Cardiac fibroblast (primary cell): ENCODE measurements around the gene NTRK2.

ENCODE experiments used
- DNase-seq, 2 donors: peaks; one replicate each; pipeline versions ENCODE4 v3.0.0 to v3.0.0-alpha.2; 2010; ENCODE audit warnings: low read depth in 2 of 2
- H3K4me3 ChIP-seq, 2 donors: replicated peaks in 1 of 2; 1 replicate in 1 of 2; 2 replicates in 1 of 2; pipeline ENCODE4 v1.5.1; 2011; ENCODE audit warnings: low read depth in 2 of 2, low read length in 2 of 2, mild to moderate bottlenecking in 2 of 2, moderate library complexity in 1 of 2
- CTCF ChIP-seq: IDR thresholded peaks from one replicate; pipeline ENCODE4 v1.5.1; 2011; ENCODE audit warnings: low read depth, mild to moderate bottlenecking, low read length, inconsistent platforms

NTRK2 gene

GRCh38 chr9:84668196-84669012 lies 1.1 kb upstream of the NTRK2 start:
- TF ChIP-seq CTCF: peak; percentile 15
- H3K4me3 ChIP-seq: peak overlapping the region; percentile 38 to 46
- peak; percentile 58 to 61 for DNase-seq

DNA sequence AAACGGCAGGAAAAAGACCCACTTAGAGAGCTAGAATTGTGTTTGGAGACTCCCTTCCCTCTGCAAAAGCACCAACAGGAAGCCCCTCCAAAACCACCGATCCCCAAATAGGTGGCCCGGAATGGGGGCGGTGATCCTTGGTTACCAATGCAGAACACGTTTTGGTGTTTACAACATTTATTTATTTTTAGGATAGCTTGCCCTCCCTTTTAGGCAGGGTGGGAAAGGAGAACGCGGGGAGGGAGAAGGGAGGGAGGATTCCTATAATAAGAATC lies 579 bp upstream of the NTRK2 start:
- H3K4me3 ChIP-seq: peak overlapping the region; percentile 32 to 38
- TF ChIP-seq CTCF: no peak
- DNase-seq: no peak

GRCh38 chr9:84670138-84671041 lies 861 bp downstream of the NTRK2 start:
- no peak for DNase-seq
- no peak for TF ChIP-seq CTCF
- no peak overlapping the region for H3K4me3 ChIP-seq

GRCh38 chr9:84671586-84672521 lies 2.3 kb downstream of the NTRK2 start:
- no peak overlapping the region for H3K4me3 ChIP-seq
- no peak for TF ChIP-seq CTCF
- no peak for DNase-seq

DNA sequence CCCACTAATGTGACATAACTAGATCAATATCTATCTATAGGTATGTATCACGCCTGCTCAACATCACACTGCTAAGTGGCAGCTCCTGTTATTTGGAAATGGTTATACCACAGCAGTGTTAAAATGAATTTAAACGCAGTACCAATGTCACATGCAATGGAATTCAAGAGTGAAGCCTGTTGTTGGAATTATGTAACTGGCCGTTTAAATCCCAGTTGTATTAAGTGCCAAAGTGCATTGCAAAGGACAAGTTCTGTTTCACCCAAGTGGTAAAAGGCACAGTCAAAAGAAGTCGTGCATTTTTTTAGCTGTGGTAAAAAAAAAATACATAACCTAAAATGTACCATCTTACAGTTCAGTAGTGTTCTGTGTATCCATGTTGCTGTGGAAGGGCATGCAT lies 4.3 kb downstream of the NTRK2 start:
- no peak for DNase-seq
- no peak overlapping the region for H3K4me3 ChIP-seq
- TF ChIP-seq CTCF: no peak

- TF ChIP-seq CTCF: no peak
- no peak overlapping the region for H3K4me3 ChIP-seq
- no peak for DNase-seq
Measured at GRCh38 chr9:84677080-84677479, 7.6 kb downstream of the NTRK2 start.
